ENCODE measurements around the gene FNDC3B.

GRCh38 chr3:172227340-172228035 is 188.1 kb downstream of the FNDC3B start:
- TF ChIP-seq CTCF (IDR thresholded peaks at IDR 0.05; ENCODE audit: control extremely low read depth in 1 of 3, insufficient read depth in 1 of 3, low read depth in 1 of 3, low read length in 3 of 3) (no peak), TAF1 (IDR thresholded peaks at IDR 0.05; ENCODE audit: low read depth, low read length) (no peak), CBX5 (IDR thresholded peaks at IDR 0.05; ENCODE audit: low read depth, low read length) (no peak), BACH1 (IDR thresholded peaks at IDR 0.05; ENCODE audit: low read length) (no peak), SUZ12 (IDR thresholded peaks at IDR 0.05; ENCODE audit: low read length) (no peak), CEBPB (IDR thresholded peaks at IDR 0.05; ENCODE audit: low read depth, low read length) (no peak), EZH2 (IDR thresholded peaks at IDR 0.05; ENCODE audit: low read depth, low read length, severe bottlenecking) (no peak), EP300 (IDR thresholded peaks at IDR 0.05; ENCODE audit: borderline replicate concordance in 1 of 2, low read depth in 2 of 2, low read length in 2 of 2) (no peak)
